Measurements from ENCODE around the gene GALNT18. TPM values are rescaled to one million over a fixed set of nuclear protein-coding genes. Genes with fewer than 3 reads are reported as not detected.

The GALNT18 gene
- total and polyA plus RNA-seq, 2 of the 4 experiments (the other 2 are of a cell fraction), result 9.5 to 11.3 TPM

GRCh38 chr11:11510939-11511338 lies 110.9 kb downstream of the GALNT18 start:
- Histone ChIP-seq H3K9me1 (ENCODE audit: insufficient read depth, low read length) (no peaks in the 10 kb centered on the region; the same call in 1 of the 2 replicates), H2AFZ (replicated peaks; ENCODE audit: low read length, poor library complexity) (no peak overlapping the region), H3K9ac (ENCODE audit: low read depth, low read length) (no peak overlapping the region), H3K9me3 (ENCODE audit: control insufficient read depth, insufficient read depth, low read length) (no peaks in the 10 kb centered on the region), H2BK120ac (ENCODE audit: low read depth, low read length) (no peak overlapping the region), H2AK9ac (replicated peaks; ENCODE audit: low read depth, low read length, poor library complexity) (no peak overlapping the region), H2AK5ac (ENCODE audit: low read depth, low read length) (no peak overlapping the region), H3K18ac (ENCODE audit: low read depth, low read length) (no peak overlapping the region), H3K4me2 (ENCODE audit: low read depth, low read length) (no peak overlapping the region), H3K27me3 (ENCODE audit: control insufficient read depth, insufficient read depth, low read length) (peaks cover 6% of the 10 kb centered on the region), H3K23ac (ENCODE audit: low read depth, low read length) (no peak overlapping the region), H3K36me3 (ENCODE audit: control insufficient read depth, insufficient read depth, low read length) (no peaks in the 10 kb centered on the region), H3K4ac (ENCODE audit: low read depth, low read length) (no peak overlapping the region), H2BK15ac (ENCODE audit: low read depth, low read length) (no peak overlapping the region), H3K27ac (ENCODE audit: insufficient read depth, low read length) (no peak overlapping the region), H4K8ac (ENCODE audit: low read depth in 2 of 2, low read length in 2 of 2) (no peak overlapping the region), H4K20me1 (ENCODE audit: insufficient read depth, low read length) (no peaks in the 10 kb centered on the region), H3K56ac (ENCODE audit: extremely low read depth, insufficient read depth, low read length) (no peak overlapping the region), H3K4me3 (ENCODE audit: insufficient read depth, low read depth, low read length) (no peak overlapping the region), H4K91ac (ENCODE audit: insufficient read depth, low read depth, low read length) (no peak overlapping the region), H3K14ac (replicated peaks; ENCODE audit: low read depth, low read length) (no peak overlapping the region), H3K79me1 (ENCODE audit: low read depth in 1 of 2, low read length in 2 of 2) (no peaks in the 10 kb centered on the region), H3K4me1 (ENCODE audit: control insufficient read depth, insufficient read depth, low read length) (no peaks in the 10 kb centered on the region), H4K5ac (ENCODE audit: low read depth, low read length) (no peak overlapping the region), H2BK20ac (ENCODE audit: low read depth, low read length) (no peak overlapping the region), H2BK5ac (ENCODE audit: low read depth, low read length, poor library complexity, severe bottlenecking) (no peak overlapping the region)
- dilution Hi-C loops (cut with HindIII; ENCODE audit: low sequenced_read_pairs, unreplicated experiment), result no loop called here
- no peak for ATAC-seq (ENCODE audit: low read depth)
- CTCF ChIA-PET, result no interaction called here
- in situ Hi-C loops (cut with MboI; ENCODE audit: low sequenced_read_pairs), result no loop called here
- DNase-seq, result peak; percentile 17
- intact Hi-C loops (cut with micrococcal nuclease), result no loop called here
- POLR2A ChIA-PET (ENCODE audit: unreplicated experiment), result no interaction called here
- 63% methylated on average over 2 of the region's 10 CpGs; no CpG with 5 or more reads in 1 of the 2 experiments for WGBS, 2 experiments (ENCODE audit: extremely low coverage in 2 of 2, insufficient read length in 1 of 2)
- BruUV-seq (replicated peaks), result no TSS peak
- TF ChIP-seq RFX5 (IDR thresholded peaks at IDR 0.05; ENCODE audit: low read depth, low read length) (no peak), RAD21 (IDR thresholded peaks at IDR 0.05; ENCODE audit: low read length) (no peak), CHD1 (IDR thresholded peaks at IDR 0.05; ENCODE audit: low read depth, low read length) (no peak), FOS (IDR thresholded peaks at IDR 0.05; ENCODE audit: low read depth, low read length) (no peak), NFE2L2 (IDR thresholded peaks at IDR 0.05; ENCODE audit: low read depth, low read length) (no peak), MAFK (IDR thresholded peaks at IDR 0.05; ENCODE audit: low read depth, low read length) (no peak), MAZ (IDR thresholded peaks at IDR 0.05; ENCODE audit: borderline replicate concordance, low read depth, low read length) (no peak)

All from IMR-90 (cell line).